H1 (cell line): ENCODE data around the gene PLXNB1. TPM values are rescaled to one million over a fixed set of nuclear protein-coding genes. Genes with fewer than 3 reads are reported as not detected.

ENCODE experiments used
- CTCF ChIA-PET: fragments of 300-600 bp; sonication (Branson Sonifier 250); formaldehyde crosslinking; loops from one replicate; lab custom pipeline; 2021; ENCODE audit not compliant: partially characterized antibody; lab: Charles Lee
- POLR2A ChIA-PET: fragments of 300-600 bp; sonication (Branson Sonifier 250); formaldehyde crosslinking; loops from one replicate; lab custom pipeline; 2021; ENCODE audit warnings: inconsistent platforms; ENCODE audit not compliant: partially characterized antibody; lab: Charles Lee
- DNase-seq, 2 experiments: peaks; one replicate each; pipeline versions ENCODE4 v3.0.0 to v3.0.0-alpha.2; 2010 to 2022; ENCODE audit warnings: low spot score in 2 of 2, low read depth in 1 of 2, mixed read lengths in 1 of 2
- FAIRE-seq: peaks from 2 replicates; lab custom pipeline; 2011; peaks lifted over from hg19 to GRCh38; lab: Jason Lieb, UNC
- H2AFZ ChIP-seq: 2 replicates; pipeline ENCODE4 v1.8.1; 2012; ENCODE audit warnings: low read length, inconsistent platforms
- H2AK5ac ChIP-seq: 2 replicates; pipeline ENCODE4 v1.6.1; 2013; ENCODE audit warnings: low read depth, low read length
- H2BK120ac ChIP-seq: replicated peaks from 2 replicates; pipeline ENCODE3; 2013; ENCODE audit warnings: low read depth, low read length, inconsistent platforms
- H2BK12ac ChIP-seq: 2 replicates; pipeline ENCODE4 v1.6.1; 2013; ENCODE audit warnings: low read depth, low read length
- H2BK15ac ChIP-seq: 2 replicates; pipeline ENCODE4 v1.6.1; 2013; ENCODE audit warnings: low read length
- H2BK20ac ChIP-seq: 2 replicates; pipeline ENCODE4 v1.6.1; 2013; ENCODE audit warnings: low read length
- H2BK5ac ChIP-seq: 2 replicates; pipeline ENCODE4 v1.6.1; 2013; ENCODE audit warnings: low read depth, low read length
- H3K14ac ChIP-seq: 2 replicates; pipeline ENCODE4 v1.6.1; 2013; ENCODE audit warnings: inconsistent platforms; ENCODE audit not compliant: insufficient read length
- H3K18ac ChIP-seq: 2 replicates; pipeline ENCODE4 v1.6.1; 2013; ENCODE audit warnings: low read length; ENCODE audit errors: extremely low read depth
- H3K23ac ChIP-seq: 2 replicates; pipeline ENCODE4 v1.6.1; 2013; ENCODE audit warnings: inconsistent platforms; ENCODE audit not compliant: insufficient read length
- H3K23me2 ChIP-seq: 2 replicates; pipeline ENCODE4 v1.6.1; 2013; ENCODE audit warnings: low read depth, low read length
- H3K27ac ChIP-seq: 2 replicates; pipeline ENCODE4 v1.6.1; 2011; ENCODE audit warnings: low read depth, low read length, inconsistent platforms
- H3K27me3 ChIP-seq, 4 experiments: replicated peaks in 1 of 4; 1 replicate in 1 of 4; 2 replicates in 3 of 4; pipeline versions ENCODE4 v1.6.1 to v1.8.1; 2011 to 2013; ENCODE audit warnings: low read length in 3 of 4, mild to moderate bottlenecking in 3 of 4, inconsistent platforms in 2 of 4, mixed read lengths in 2 of 4, moderate library complexity in 1 of 4; ENCODE audit not compliant: control insufficient read depth in 3 of 4, insufficient read depth in 3 of 4; ENCODE audit errors: extremely low read depth in 1 of 4
- H3K36me3 ChIP-seq, 4 experiments: 2 replicates each; pipeline versions ENCODE4 v1.6.1 to v1.8.1; 2011 to 2013; ENCODE audit warnings: mild to moderate bottlenecking in 4 of 4, low read length in 3 of 4, moderate library complexity in 2 of 4, control low read depth in 1 of 4, inconsistent platforms in 1 of 4; ENCODE audit not compliant: insufficient read depth in 4 of 4, control insufficient read depth in 2 of 4
- H3K4ac ChIP-seq: replicated peaks from 2 replicates; pipeline ENCODE3; 2013; ENCODE audit warnings: low read length, low read depth, mixed read lengths, inconsistent platforms; ENCODE audit not compliant: insufficient read length
- H3K4me1 ChIP-seq, 4 experiments: replicated peaks in 1 of 4; 1 replicate in 1 of 4; 2 replicates in 3 of 4; pipeline versions ENCODE4 v1.6.1 to v1.8.1; 2011 to 2013; ENCODE audit warnings: low read length in 3 of 4, inconsistent platforms in 2 of 4, mixed read lengths in 1 of 4; ENCODE audit not compliant: insufficient read depth in 4 of 4, control insufficient read depth in 3 of 4
- H3K4me2 ChIP-seq, 2 experiments: 2 replicates each; pipeline versions ENCODE4 v1.6.1 to v1.8.1; 2011 to 2013; ENCODE audit warnings: low read depth in 2 of 2, low read length in 2 of 2, control low read depth in 1 of 2, inconsistent platforms in 1 of 2, mild to moderate bottlenecking in 1 of 2; ENCODE audit not compliant: insufficient read depth in 1 of 2
- H3K4me3 ChIP-seq, 4 experiments: fragments of 200-600, 300-600 bp in 1 of 4; sonication (generic), shearing (Covaris generic), sonication (Bioruptor Twin) in 1 of 4; 2 replicates each; pipeline versions ENCODE4 v1.5.1 to v1.8.1; 2011 to 2016; ENCODE audit warnings: low read length in 4 of 4, low read depth in 3 of 4, control low read depth in 2 of 4, inconsistent platforms in 2 of 4, mild to moderate bottlenecking in 2 of 4, mixed read lengths in 1 of 4, moderate library complexity in 1 of 4; ENCODE audit not compliant: insufficient read depth in 2 of 4; ENCODE audit errors: extremely low read depth in 1 of 4
- H3K56ac ChIP-seq: replicated peaks from 2 replicates; pipeline ENCODE3; 2013; ENCODE audit warnings: low read depth, mild to moderate bottlenecking, mixed read lengths, low read length, inconsistent platforms; ENCODE audit not compliant: insufficient read length
- H3K79me1 ChIP-seq: 2 replicates; pipeline ENCODE4 v1.6.1; 2013; ENCODE audit warnings: low read depth, low read length, control low read depth
- H3K79me2 ChIP-seq, 2 experiments: 2 replicates each; pipeline versions ENCODE4 v1.6.1 to v1.8.1; 2012 to 2013; ENCODE audit warnings: low read length in 2 of 2, mild to moderate bottlenecking in 2 of 2, inconsistent platforms in 1 of 2; ENCODE audit not compliant: insufficient read depth in 2 of 2, control insufficient read depth in 1 of 2
- H3K9ac ChIP-seq, 4 experiments: replicated peaks in 1 of 4; 1 replicate in 1 of 4; 2 replicates in 3 of 4; pipeline versions ENCODE4 v1.6.1 to v1.8.1; 2011 to 2013; ENCODE audit warnings: low read depth in 3 of 4, low read length in 3 of 4, control low read depth in 2 of 4, mild to moderate bottlenecking in 2 of 4, moderate library complexity in 2 of 4, inconsistent platforms in 1 of 4; ENCODE audit errors: extremely low read depth in 1 of 4
- H3K9me3 ChIP-seq, 2 experiments: 2 replicates each; pipeline versions ENCODE4 v1.6.1 to v1.8.1; 2012 to 2013; ENCODE audit warnings: mild to moderate bottlenecking in 2 of 2, moderate library complexity in 2 of 2, control low read depth in 1 of 2, inconsistent platforms in 1 of 2, low read depth in 1 of 2, low read length in 1 of 2, mixed read lengths in 1 of 2; ENCODE audit not compliant: insufficient read depth in 2 of 2
- H4K20me1 ChIP-seq, 2 experiments: replicated peaks in 1 of 2; 2 replicates each; pipeline versions ENCODE3 to v1.8.1; 2011 to 2013; ENCODE audit warnings: inconsistent platforms in 2 of 2, low read length in 2 of 2, mild to moderate bottlenecking in 1 of 2; ENCODE audit not compliant: insufficient read depth in 2 of 2, control insufficient read depth in 1 of 2
- H4K5ac ChIP-seq: 2 replicates; pipeline ENCODE4 v1.6.1; 2013; ENCODE audit warnings: low read length, low read depth, mixed read lengths, inconsistent platforms; ENCODE audit not compliant: insufficient read length
- H4K8ac ChIP-seq: 2 replicates; pipeline ENCODE4 v1.8.0; 2013; ENCODE audit warnings: mild to moderate bottlenecking, moderate library complexity, low read length, inconsistent platforms; ENCODE audit not compliant: insufficient read depth; ENCODE audit errors: extremely low read depth
- H4K91ac ChIP-seq: replicated peaks from 2 replicates; pipeline ENCODE3; 2013; ENCODE audit warnings: low read length, mixed read lengths, inconsistent platforms; ENCODE audit not compliant: insufficient read length
- BACH1 ChIP-seq: IDR thresholded peaks from 2 replicates; pipeline ENCODE4 v1.6.1; 2012; ENCODE audit warnings: low read length, improper control_type of control experiment
- GABPA ChIP-seq: IDR thresholded peaks from 2 replicates; pipeline ENCODE4 v1.6.1; 2011; ENCODE audit warnings: mild to moderate bottlenecking, low read length, moderate library complexity, borderline replicate concordance; ENCODE audit not compliant: insufficient read depth
- NRF1 ChIP-seq: IDR thresholded peaks from 2 replicates; pipeline ENCODE4 v1.6.1; 2011; ENCODE audit warnings: mild to moderate bottlenecking, low read depth, low read length, improper control_type of control experiment
- RXRA ChIP-seq: IDR thresholded peaks from 2 replicates; pipeline ENCODE4 v1.6.1; 2011; ENCODE audit warnings: low read depth, mild to moderate bottlenecking, low read length, moderate library complexity; ENCODE audit not compliant: insufficient read depth
- SP2 ChIP-seq: IDR thresholded peaks from 2 replicates; pipeline ENCODE4 v1.6.1; 2012; ENCODE audit warnings: mild to moderate bottlenecking, low read length, inconsistent platforms
- SRF ChIP-seq: IDR thresholded peaks from 2 replicates; pipeline ENCODE4 v1.6.1; 2011; ENCODE audit warnings: mild to moderate bottlenecking, low read depth, low read length, moderate library complexity
- TBP ChIP-seq: IDR thresholded peaks from 2 replicates; pipeline ENCODE4 v1.6.1; 2011; ENCODE audit warnings: low read depth, low read length, improper control_type of control experiment
- WGBS, 2 experiments: shearing (Covaris generic) in 1 of 2; methylation state at CpG; one replicate each; pipeline versions ENCODE4 v1.1.6 to v1.1.7; 2013 to 2015; ENCODE audit warnings: low lambda C conversion rate in 2 of 2, mixed read lengths in 2 of 2, inconsistent platforms in 1 of 2, low coverage in 1 of 2, missing lambda C conversion rate in 1 of 2; ENCODE audit not compliant: insufficient replicate concordance in 2 of 2, insufficient coverage in 1 of 2, insufficient read length in 1 of 2; ENCODE audit errors: extremely low coverage in 1 of 2, missing lambda C conversion rate in 1 of 2; 5-methylcytosine and 5-hydroxymethylcytosine counted together
- polyA plus RNA-seq, 7 experiments: library from polyadenylated mRNA; depleted of rRNA in 3 of 7; stranded (reverse) in 5 of 7; unstranded in 2 of 7; fragments of >200 nt in 5 of 7; fragments of 200-250 nt in 2 of 7; gene quantifications; 1 replicate in 5 of 7; 2 replicates in 1 of 7; 4 replicates in 1 of 7; pipeline versions ENCODE4 v1.2.1 to v1.2.3, GENCODE V29; 2011 to 2013; ENCODE audit warnings: missing spikeins in 2 of 7, mixed read lengths in 2 of 7
- total RNA-seq: library from RNA; stranded (reverse); fragmentation: NEBNext Ultra II Directional; extraction: Animal tissue kit (Norgen Biotek cat#: 25700); gene quantifications from 2 replicates; pipeline ENCODE4 v1.2.1, GENCODE V29; 2021
- TF ChIP-seq, protein P1 (sequence below): IDR thresholded peaks from 2 replicates; pipeline ENCODE4 v1.6.1; 2011; ENCODE audit warnings: low read length, improper control_type of control experiment

Gene PLXNB1
- total and polyA plus RNA-seq, 2 of the 8 experiments (the other 6 are each of a cell fraction or from before 2014, with no cell fraction given): 109 to 114 TPM

- POLR2A ChIA-PET: interaction anchor here (0.7 to 31.5 kb wide), 10 partner anchors 11 to 183 kb away, joined by 3 to 650 read pairs (median 4); partner anchors contain the start of genes ATRIP, CCDC51 and TMA7
- H3K9me3 ChIP-seq: no peaks in the 10 kb centered on the region
- H4K5ac ChIP-seq: no peak overlapping the region
- H3K27me3 ChIP-seq: no peaks in the 10 kb centered on the region
- DNase-seq (no peak), FAIRE-seq (no peak)
- H4K20me1 ChIP-seq: peaks cover 28 to 46% of the 10 kb centered on the region in 2 experiments
- no peak overlapping the region for H3K23ac ChIP-seq
- peaks cover 32 to 72% of the 10 kb centered on the region in 2 experiments for H3K79me2 ChIP-seq
- H4K8ac ChIP-seq: peak overlapping the region; percentile 80
- H4K91ac ChIP-seq: no peak overlapping the region
- no peak overlapping the region for H3K56ac ChIP-seq
- H2BK120ac ChIP-seq: no peak overlapping the region
- H3K27ac ChIP-seq: 0 out of 2 replicates have a peak overlapping the region, but pooled peaks have one; percentile 7
- H2AFZ ChIP-seq: no peak overlapping the region
- H3K23me2 ChIP-seq: peaks cover 7% of the 10 kb centered on the region
- no peak overlapping the region for H2AK5ac ChIP-seq
- no peak overlapping the region for H3K18ac ChIP-seq
- H3K4me3 ChIP-seq: no peak overlapping the region
- WGBS, 2 experiments: 96% methylated on average over 25 of the region's 27 CpGs; no CpG with 5 or more reads in 1 of the 2 experiments
- H3K14ac ChIP-seq: no peak overlapping the region
- no peak overlapping the region for H2BK12ac ChIP-seq
- H3K79me1 ChIP-seq: peaks cover 46% of the 10 kb centered on the region
- H3K9ac ChIP-seq: no peak overlapping the region
- no peak overlapping the region for H3K4me2 ChIP-seq
- H2BK20ac ChIP-seq: no peak overlapping the region
- H3K36me3 ChIP-seq: peaks cover 10 to 21% (median 12%) of the 10 kb centered on the region in 4 experiments; a peak in 6 of 8 replicates
- no peak overlapping the region for H2BK5ac ChIP-seq
- peaks cover 3 to 31% (median 12%) of the 10 kb centered on the region in 4 experiments for H3K4me1 ChIP-seq
- CTCF ChIA-PET: interaction anchor here (1.1 to 6.9 kb wide), 12 partner anchors 9 to 230 kb away, joined by 3 to 95 read pairs (median 4); no protein-coding TSS in a partner anchor
- no peak overlapping the region for H3K4ac ChIP-seq
- H2BK15ac ChIP-seq: no peak overlapping the region
- TF ChIP-seq RXRA (no peak), NRF1 (no peak), SRF (no peak), BACH1 (no peak), GABPA (no peak), SP2 (no peak), TBP (no peak)
- TF ChIP-seq, protein P1, sequence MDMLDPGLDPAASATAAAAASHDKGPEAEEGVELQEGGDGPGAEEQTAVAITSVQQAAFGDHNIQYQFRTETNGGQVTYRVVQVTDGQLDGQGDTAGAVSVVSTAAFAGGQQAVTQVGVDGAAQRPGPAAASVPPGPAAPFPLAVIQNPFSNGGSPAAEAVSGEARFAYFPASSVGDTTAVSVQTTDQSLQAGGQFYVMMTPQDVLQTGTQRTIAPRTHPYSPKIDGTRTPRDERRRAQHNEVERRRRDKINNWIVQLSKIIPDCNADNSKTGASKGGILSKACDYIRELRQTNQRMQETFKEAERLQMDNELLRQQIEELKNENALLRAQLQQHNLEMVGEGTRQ: no peak
Observed at GRCh38 chr3:48423883-48424695, 5.8 kb downstream of the PLXNB1 start.
